HG02973 (cell line): ENCODE measurements around the gene NDUFA8.

Source experiments
- ATAC-seq: cut with Tn5 transposase; IDR thresholded peaks from one replicate; pipeline ENCODE4 v1.9.1; 2021; ENCODE audit warnings: moderate library complexity; ENCODE audit not compliant: unreplicated experiment

NDUFA8 gene

DNA sequence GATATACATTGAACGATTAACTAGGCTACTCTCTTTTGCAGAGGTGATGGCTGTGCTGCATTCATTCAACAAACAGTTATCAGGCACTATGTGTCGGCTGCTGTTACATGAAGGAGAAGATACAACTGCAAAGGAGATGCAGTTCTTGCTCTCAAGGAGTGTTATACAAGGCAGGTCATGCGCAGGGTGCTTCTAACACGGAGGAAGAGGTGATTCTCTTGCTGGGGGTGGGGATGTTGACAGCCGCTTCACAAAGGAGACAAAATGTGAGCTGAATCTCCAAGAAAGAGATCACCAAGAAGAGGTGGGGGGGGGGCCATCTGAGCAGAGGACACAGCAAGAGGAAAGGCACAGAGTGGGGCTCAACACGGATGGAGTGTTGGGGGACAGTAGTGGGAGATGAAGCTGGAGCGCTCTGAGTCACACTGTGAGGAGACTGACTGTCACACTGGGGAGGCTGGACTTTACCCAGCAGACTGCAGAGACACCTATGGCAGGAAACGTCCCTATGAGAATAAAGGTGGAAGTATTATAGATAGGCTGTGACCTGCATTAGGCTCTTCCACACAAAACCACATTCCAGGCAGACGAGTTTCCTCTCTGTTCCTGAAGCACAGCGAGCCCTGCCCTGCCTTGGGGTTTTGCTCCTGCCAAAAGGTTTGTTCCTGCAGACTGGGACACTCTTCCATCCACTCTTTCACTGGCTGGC is 20.9 kb downstream of the NDUFA8 start:
- no peak for ATAC-seq

DNA sequence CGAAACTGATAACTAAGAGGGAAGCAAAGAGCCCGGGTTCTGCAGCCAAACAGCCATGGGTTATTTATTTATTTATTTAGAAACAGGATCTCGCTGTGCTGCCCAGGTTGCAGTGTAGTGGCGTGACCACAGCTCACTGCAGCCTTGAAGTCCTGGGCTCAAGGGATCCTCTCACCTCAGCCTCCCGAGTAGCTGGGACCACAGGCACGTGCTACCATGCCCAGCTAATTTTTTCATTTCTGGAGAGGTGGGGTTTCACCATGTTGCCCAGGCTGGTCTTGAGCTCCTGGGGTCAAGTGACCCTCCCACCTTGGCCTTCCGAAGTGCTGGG is 24.1 kb downstream of the NDUFA8 start:
- ATAC-seq = no peak

DNA sequence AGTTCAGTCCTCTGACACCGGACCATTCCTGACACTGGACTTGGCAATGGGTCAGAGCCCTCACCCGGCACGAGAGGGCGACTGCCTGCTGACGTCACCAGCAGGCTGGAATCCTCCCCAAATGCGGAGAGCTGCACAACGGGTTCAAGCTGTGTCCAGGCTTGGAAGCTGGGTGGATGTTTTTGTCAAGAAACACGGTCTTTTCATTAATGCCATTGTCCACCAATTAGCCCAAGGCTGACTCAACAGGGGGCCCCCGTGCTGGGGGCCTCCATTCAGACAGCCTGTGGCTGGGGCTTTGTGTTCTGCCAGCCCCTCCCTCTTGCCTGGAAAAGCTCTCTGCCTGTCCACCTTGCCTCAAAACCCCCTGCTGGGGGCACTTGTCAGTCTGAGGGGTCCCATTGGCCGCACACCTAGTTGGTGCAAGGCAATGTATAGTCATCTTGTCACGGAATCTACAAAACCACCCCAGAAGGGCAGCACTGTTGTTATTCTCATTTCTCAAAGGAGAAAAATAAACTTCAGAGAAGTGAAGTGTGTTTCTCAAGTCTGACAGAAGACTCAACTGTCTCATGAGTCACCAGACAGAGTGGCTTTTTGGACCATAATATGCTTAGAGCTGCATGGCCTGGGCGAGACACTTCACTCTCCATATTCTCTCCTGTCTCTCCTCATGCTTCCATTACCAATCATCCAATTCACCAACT is 24.6 kb downstream of the NDUFA8 start:
- no peak for ATAC-seq

DNA sequence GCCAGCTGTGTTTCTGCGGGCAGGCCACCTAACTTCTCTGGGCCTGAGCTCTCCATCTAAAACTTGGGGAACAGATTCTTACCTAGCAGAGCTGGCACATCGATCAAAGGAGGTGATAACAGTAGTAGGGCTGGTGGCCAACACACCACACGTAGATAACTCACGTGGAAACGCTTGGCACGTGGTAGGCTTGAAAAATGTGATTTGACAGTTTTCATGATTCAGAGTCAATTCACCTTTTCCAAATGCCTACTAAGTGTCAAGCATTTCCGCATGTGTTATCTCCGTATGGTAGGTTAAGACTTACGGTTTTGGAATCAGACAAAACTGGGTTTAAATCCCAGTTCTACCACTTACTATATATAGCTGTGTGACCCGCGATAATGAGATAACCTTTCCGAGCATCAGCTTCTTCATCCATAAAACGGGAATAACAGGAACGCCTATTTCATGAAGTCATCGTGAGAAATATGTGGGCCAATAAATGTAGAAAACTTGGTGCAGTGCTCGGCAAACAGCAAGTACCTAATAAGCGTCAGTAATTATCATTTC is 25.5 kb downstream of the NDUFA8 start:
- no peak for ATAC-seq

DNA sequence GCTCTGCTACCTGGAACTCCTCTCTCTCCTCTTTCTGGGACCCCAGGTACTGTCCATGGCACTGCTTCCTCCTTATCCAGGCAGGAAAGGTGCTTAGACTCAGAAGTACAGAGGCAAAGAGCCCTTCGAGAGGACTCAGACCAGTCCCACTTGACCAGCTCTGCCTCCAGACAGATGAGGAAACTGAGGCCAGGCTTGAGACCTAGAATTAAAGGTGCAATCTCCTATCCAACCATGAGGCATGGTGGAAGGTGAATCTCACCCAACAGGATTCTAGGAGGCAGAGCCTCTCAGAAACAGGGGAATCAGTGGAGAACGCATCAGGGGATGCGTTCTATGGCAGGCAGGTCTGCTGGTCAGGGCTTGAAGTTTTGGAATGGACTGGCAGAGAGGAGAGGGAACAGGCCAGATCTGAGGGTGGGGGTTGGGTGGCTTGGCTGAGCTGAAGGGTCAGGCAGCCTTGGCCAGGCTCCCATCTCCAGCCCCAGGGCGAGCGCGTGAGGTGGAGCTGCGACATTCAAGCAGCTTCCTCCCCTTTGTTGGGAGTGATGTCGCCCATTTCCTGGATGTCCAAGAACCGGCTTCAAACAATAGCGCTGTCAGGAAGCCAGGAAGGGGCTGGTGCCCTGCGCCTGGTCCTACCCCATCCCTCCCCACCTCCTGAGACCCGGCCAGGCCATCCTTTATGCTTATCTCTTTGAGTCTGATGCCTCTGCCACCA is 26.2 kb downstream of the NDUFA8 start:
- ATAC-seq = no peak

DNA sequence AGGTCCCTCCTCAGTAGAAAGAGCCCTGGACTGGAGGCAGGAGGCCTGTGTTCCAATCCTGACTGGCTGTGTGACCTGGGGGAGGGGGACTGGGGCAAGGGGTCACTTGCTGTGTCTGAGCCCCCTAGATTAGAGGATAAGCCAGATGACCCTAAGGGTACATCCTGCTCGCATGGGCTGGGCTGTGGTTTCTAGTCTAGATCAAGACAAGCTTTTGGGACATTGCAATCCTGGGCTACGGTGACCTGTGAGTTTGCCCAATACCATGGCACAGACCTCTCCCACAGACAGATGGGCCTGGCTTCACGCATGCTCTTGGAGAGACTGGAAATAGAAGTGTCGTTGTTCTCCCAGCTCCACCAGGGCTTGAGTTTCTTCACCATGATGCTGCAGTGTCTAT is 27.0 kb downstream of the NDUFA8 start:
- no peak for ATAC-seq

DNA sequence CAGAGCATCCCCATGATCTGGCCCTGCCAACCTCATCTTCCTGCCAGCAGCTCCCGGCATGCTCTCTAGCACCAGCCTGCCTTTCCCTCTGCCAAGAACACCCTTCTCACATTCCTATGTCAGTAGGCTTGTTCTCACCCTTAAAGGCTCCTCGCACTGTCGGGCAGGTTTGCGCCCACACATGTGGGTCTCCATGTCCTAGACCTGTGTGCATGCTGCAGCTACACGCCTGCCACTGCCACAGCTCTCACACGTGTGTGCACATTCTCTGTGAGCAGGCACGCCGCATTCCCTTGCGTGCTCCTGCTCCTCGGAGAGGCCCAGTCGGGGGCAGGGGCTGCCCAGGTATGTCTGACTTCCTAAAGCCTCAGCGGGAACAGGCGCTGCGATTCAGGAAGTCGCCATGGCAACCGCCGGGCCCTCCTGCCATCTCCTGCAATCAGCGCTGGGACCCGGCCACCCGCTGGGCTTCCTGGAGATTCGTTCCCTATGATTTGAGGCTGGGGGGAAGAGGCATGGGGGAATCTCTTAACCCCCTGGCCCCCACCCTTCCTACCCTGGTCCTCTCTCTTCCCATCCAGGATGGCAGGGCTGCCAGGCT is 28.1 kb downstream of the NDUFA8 start:
- ATAC-seq = no peak

DNA sequence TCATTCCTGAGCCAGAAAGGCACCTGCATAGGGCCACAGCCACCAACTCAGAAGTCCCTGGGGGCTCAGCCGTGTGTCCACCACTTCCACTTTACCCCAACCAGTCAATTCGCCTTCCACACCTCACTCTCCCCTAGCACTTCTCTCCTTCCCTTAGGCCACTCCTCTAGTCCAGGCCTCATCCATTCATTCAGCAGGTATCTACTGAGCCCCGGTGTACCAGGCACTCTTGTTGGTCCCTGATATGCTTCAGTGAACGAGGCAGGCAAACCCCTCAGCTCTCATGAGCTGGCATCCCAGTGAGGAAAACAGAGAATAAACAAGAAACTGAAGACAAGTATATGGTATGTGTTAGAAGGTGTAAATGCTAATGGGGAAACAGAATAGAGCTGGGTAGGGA is 28.7 kb downstream of the NDUFA8 start:
- no peak for ATAC-seq

DNA sequence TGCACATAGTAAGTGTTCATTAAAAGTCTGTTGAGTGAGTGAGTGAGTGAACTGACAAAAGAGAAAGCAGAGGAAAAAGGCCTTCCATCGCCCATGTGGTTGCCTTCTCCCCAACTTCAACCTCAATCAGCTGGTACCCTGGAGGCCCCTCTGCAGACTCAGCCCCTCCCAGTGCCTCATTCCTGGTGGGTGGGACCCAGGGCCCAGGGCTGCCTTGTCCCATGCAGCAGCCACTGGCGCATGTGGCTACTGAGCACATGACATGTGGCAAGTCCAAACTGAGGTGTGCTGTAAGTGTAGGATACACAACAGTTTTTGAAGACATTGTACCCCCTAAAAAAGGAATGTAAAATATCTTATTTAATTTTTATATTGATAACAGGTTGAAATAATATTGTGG is 29.6 kb downstream of the NDUFA8 start:
- ATAC-seq = no peak

DNA sequence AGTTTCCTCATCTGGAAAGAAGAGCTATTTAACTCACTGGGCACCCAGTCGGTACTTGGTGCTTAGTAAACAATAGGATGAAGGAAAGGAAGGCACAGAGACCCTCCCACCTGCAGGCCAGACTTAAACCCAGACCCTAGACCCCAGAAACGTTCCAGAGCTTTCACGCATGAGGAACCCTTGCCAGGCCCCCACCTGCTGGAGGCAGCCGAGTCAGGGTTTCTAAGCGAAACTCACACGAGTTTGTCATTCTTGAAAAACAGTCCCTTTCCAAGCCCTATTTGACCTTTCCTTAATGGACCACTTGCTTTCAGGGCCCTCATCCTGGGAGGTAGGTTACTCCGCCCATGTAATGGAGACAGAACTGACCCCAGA is 30.6 kb downstream of the NDUFA8 start:
- ATAC-seq = no peak

DNA sequence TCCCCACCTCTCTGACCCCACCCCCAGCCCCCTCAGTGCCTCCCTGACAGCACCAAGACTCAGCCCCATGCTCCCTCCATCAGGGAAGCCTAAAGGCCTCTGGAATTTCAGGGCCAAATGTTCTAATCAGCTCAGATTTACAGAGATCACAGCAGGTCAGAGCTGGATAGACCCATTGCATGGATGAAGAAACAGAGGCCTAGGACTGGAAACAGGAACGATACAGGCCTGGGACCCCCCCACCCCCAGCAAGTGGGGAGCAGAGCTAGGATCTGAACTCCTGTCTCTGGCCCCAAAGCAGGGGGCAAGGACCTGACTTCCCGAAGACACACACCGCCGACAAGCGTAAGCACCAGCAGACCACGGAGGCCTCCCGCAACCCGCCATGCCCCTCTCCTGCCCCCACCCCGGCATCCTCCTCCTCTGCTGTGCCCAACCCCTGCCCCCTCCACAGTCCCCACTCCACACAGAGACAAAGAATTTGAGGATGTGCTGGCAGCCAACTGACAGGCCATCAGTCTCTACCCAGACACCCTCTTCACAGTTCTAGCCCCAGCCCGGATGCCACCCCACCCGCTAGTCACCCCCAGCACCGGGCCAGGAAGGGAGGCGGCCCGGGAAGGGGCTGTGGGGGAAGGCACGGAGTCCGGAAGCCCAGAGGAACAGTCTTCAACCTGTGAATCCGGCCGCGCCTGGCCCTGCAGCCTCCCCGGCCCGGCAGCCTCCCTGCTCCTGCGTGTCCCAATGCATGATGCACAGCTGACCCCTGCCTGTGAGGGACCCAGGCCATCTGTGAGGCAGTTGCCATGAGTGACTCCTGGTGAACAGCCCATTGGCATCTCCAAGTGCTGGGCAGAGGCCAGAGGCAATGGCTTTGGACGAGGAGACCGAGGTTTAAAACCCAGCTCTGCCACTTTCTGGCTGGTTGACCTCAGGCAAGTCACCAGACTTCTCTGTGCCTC is 31.3 kb downstream of the NDUFA8 start:
- no peak for ATAC-seq

DNA sequence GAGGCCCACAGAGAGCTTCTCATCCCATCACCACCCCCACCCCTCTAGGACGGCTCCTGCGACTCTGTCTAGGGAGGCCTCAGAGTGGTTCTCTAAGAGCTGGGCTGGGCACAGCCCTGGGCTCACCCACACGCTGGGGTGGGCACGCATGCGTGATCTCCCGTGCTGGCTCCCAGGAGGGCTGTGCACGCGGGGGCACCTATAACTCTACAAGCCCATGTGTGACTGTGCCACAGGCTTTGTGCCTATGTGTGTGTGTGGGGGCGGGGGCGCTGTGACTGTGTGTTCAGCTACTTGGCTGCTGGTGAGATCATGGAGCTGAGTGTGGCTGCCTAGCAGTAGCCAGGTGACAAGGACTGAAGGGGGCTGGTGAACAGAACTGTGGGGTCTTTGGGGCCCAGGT is 32.2 kb downstream of the NDUFA8 start:
- ATAC-seq = no peak

DNA sequence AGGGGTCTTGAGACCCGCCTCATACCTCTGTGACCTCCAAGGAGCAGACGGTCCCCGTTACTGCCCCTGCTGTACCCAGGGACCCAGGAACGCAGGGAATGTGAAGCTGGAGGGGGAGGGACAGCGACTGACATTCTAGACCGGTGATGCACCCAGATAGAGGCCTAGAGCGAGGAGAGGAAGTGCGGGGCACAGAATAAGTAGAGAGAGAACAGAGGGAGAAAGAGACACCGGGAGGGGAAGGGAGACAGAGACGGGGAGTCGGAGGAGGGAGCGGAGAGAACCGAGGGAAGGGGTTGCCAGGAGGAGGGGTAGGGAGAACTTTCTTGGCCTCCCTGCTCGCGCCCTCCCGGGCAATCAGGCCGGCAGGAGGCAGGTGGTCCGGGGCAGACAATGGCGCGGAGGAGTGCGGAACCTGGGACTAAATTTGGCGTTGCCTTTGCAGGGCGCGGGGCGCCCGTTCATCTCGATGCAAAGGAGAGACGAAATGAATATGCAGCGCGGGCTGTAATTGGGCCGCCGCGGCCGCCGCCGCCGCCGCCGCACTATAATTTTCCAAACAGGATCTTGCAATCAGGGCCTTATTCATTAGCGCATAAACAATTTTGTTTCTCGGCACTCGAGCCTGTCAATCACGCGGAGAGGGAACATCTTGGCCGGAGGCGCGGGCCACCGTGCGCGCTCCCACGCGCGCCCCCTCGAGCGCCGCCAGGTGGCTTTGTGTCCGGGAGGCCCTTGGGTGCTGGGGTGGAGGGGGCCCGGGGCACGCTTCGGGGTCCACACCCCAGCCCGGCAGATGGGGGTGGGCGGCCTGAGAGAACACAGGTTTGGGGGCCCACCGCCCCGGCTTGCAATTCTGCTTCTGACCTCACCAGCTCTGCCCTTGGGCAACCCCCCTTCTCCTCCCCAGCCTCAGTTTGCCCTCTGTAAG is 33.0 kb downstream of the NDUFA8 start:
- no peak for ATAC-seq

DNA sequence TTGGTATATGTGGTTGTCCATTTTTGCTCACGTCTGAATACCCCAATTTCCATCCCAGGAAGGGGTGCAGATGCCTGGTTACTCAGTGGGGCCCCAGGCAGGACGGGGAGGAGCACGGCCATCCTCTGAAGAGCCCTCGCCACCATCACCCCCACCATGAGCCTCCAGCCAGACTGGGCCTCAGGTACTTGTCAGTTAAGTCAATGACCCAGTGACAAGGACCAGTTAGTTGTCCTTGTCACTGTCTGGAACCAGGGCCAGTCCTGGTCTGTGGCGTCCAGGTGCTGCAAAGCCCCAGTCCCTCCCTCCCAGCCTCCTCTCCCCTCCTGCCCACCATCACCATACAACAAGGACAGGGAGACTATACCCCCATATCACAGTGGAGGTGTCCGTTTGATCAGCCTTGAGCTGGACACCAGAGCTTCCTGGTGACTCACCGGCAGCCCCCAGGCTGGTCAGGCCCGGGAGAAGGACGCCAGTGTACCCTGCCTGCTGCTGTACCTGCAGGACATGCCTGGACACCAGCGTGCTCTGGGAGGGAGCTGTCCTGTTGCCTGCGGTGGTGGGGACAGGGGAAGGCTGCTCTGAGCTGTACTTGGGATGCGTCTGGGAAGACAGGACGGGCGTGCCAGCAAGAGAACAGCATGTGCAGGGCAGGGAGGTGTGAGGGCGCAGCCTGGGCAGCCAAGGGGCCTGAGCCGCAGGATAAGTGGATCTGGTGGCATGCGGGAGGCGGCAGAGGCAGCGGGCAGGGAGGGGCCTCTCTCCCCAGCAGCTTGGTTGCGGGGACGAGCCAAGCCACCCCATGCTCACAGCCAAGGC is 33.9 kb downstream of the NDUFA8 start:
- ATAC-seq = no peak

DNA sequence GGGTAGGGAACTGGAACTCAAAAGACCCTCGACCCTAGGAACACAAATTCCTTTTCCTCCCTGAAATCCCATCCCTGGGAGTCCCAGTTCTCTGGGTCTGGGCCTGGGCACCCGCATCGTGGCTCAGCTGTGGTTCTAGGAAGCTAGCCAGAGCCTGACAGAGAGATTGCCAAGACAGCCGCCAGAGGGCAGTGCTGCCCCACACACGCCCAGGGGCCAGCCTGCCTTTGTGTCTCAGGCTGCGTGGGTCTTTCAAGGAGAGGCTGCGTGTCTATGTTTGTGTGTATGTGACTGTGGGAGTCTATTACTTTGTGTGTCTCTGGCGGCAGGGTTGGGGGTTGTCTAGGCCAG is 34.4 kb downstream of the NDUFA8 start:
- ATAC-seq = no peak

DNA sequence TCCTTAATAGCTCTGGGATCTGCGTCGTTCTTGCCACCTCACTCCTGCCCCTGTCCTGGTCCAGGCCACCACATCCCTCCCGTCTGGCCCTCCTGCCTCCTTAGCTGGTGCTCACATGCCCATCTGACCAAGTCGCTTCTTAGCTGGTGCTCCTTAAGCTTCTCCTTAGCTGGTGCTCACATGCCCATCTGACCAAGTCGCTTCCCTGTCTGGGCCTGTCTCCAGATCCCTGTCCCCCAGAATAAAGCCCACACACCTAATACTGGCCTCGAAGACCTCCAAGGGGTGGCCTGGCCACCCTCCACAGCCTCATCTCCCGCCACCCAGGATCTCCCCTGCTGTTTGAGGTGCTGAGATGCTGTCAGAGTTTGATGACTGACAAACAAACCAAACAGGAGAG is 35.1 kb downstream of the NDUFA8 start:
- no peak for ATAC-seq

DNA sequence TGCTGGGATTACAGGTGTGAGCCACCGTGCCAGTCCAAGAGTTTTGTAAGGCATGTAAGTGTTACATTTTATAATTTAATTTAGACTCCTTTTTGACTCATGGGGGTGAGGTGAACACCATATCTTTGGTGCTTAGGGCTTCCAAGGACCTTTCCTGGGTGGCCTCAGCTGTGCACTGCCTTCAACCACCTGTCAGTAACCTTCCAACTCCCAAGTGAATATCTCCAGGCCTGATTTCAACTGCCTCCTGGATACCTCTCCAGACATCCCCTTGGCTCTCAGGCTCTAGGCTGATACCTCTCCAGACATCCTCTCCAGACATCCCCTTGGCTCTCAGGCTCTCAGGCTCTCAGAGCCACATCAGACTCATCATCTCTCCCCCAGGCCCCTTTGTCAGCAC is 35.5 kb downstream of the NDUFA8 start:
- ATAC-seq = no peak

DNA sequence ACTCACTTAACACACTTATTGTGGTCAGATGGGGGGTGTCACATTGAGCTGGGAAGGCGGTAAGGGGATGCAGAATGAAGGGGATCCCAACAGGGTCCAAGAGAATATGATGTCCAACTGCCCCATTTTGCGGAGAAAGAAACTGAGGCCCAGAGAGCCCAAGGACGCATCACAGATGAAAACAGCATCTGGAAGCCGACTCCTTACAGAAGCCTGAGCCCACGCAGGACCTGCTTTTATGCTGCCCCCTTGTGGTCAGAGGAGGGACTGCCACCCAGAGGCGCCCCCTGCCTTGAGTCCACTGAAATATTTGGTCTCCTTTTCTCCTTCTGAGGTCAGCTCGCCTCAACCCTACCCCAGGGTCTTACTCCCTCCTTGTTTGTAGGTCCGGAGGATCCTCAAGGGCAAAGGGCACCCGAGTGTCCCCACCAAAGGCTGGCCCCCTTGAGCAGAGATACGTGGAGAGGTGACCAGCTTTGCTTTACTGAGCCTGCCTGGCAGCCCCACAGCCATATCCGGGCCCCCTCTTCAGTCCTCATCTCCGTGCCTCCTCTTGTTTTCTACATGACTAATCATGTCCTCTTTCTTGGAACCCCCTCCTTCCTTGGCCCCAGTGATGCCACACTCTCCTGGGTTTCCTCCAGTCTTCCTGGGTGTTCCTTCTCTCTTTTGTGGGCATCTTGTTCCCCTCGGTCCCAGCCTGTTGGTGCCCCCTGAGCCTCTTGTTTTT is 36.5 kb downstream of the NDUFA8 start:
- ATAC-seq = no peak
